AG09319 (cell line): ENCODE results near the gene CCDC60.

ENCODE experiments used
- DNase-seq: peaks from one replicate; pipeline ENCODE4 v3.0.0-alpha.2; 2010; ENCODE audit warnings: low read depth; ENCODE audit errors: extremely low read depth
- CTCF ChIP-seq: IDR thresholded peaks from 2 replicates; pipeline ENCODE4 v1.5.1; 2011; ENCODE audit warnings: low read depth, mild to moderate bottlenecking, inconsistent platforms, low read length, moderate library complexity

CCDC60 gene

GRCh38 chr12:119415714-119416113 is 81.2 kb downstream of the CCDC60 start:
- no peak for TF ChIP-seq CTCF
- no peak for DNase-seq

GRCh38 chr12:119417440-119417839 is 82.9 kb downstream of the CCDC60 start:
- DNase-seq: no peak
- no peak for TF ChIP-seq CTCF

- TF ChIP-seq CTCF: no peak
- no peak for DNase-seq
These were observed 84.9 kb downstream of the CCDC60 start for GRCh38 chr12:119419381-119419780.

- DNase-seq: no peak
- no peak for TF ChIP-seq CTCF
These were observed 88.8 kb downstream of the CCDC60 start for GRCh38 chr12:119423285-119423684.

GRCh38 chr12:119425623-119426022 is 91.1 kb downstream of the CCDC60 start:
- DNase-seq: no peak
- TF ChIP-seq CTCF: no peak

GRCh38 chr12:119431151-119431550 is 96.6 kb downstream of the CCDC60 start:
- no peak for DNase-seq
- TF ChIP-seq CTCF: no peak

GRCh38 chr12:119432949-119433348 is 98.4 kb downstream of the CCDC60 start:
- DNase-seq: no peak
- TF ChIP-seq CTCF: no peak
